Uterus (tissue), 2 donors: ENCODE measurements around the gene MEP1A.

Experiments used
- POLR2A ChIP-seq, 2 donors: fragments of 450-650 bp; IDR thresholded peaks; one replicate each; pipeline ENCODE4 v1.6.1; 2016; ENCODE audit warnings: antibody characterized with exemption in 2 of 2, mild to moderate bottlenecking in 1 of 2, moderate library complexity in 1 of 2
- TF ChIP-seq, protein P1 (sequence below), 4 experiments: fragments of 200-600 bp in 2 of 4; fragments of 450-650 bp in 2 of 4; sonication (generic) in 2 of 4; IDR thresholded peaks; one replicate each; pipeline ENCODE4 v1.5.1; 2016 to 2019; ENCODE audit warnings: antibody characterized with exemption in 4 of 4, mild to moderate bottlenecking in 2 of 4, moderate library complexity in 1 of 4

DNA sequence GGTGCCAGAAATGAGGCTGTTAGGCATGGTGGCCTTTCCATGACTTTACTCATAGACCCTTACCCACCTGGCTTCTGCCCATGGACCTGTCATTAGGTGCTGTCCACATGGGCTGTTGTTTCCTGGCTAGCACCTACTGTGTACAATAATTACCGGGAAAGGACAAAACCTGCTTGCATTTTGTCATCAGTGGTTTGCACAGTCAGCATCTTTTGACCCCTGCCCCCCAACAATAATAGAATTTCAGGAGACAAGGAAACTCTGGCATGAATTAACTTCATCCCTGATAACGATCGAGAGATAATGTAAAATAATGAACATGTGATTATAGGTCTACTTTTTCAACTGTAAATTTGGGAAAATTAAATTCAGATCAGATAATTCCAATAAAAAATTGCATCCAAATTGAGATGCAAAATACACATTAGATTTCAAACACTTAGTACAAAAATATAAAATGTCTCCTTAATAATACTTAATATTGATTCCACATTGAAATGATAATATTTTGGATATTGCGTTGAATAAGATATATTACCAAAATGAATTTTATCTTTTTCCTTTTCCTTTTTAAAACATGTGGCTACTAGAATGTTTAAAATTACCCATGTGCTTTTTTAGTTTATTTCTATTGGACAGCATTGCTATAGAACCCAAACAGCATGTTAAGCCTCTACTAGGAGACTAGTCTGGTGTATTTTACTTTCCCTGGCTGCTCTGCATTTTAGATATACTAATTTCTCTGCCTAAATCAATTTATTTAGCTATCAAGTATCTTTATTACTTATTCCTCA is 34.0 kb upstream of the MEP1A start:
- TF ChIP-seq, protein P1, sequence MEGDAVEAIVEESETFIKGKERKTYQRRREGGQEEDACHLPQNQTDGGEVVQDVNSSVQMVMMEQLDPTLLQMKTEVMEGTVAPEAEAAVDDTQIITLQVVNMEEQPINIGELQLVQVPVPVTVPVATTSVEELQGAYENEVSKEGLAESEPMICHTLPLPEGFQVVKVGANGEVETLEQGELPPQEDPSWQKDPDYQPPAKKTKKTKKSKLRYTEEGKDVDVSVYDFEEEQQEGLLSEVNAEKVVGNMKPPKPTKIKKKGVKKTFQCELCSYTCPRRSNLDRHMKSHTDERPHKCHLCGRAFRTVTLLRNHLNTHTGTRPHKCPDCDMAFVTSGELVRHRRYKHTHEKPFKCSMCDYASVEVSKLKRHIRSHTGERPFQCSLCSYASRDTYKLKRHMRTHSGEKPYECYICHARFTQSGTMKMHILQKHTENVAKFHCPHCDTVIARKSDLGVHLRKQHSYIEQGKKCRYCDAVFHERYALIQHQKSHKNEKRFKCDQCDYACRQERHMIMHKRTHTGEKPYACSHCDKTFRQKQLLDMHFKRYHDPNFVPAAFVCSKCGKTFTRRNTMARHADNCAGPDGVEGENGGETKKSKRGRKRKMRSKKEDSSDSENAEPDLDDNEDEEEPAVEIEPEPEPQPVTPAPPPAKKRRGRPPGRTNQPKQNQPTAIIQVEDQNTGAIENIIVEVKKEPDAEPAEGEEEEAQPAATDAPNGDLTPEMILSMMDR (IDR thresholded peaks at IDR 0.05), result no peak
- TF ChIP-seq POLR2A (IDR thresholded peaks at IDR 0.05), result no peak
